Neutrophil (primary cell): ENCODE results near the gene FER1L5.
"Not testable (repeated sequence)": the region's sequence is repeated elsewhere in the genome, so short reads cannot be mapped to it uniquely, and the experiment has no call there.

ENCODE experiments used
- H3K27ac ChIP-seq: fragments of 200-600 bp; sonication (generic); 2 replicates; pipeline ENCODE4 v1.5.1; 2016; ENCODE audit warnings: mild to moderate bottlenecking, moderate library complexity
- H3K27me3 ChIP-seq: fragments of 200-600 bp; sonication (generic); 2 replicates; pipeline ENCODE4 v1.6.0; 2016; ENCODE audit warnings: mild to moderate bottlenecking
- H3K36me3 ChIP-seq: fragments of 200-600 bp; sonication (generic); 2 replicates; pipeline ENCODE4 v1.5.1; 2017
- H3K4me1 ChIP-seq, 2 experiments: fragments of 200-600 bp in 1 of 2; sonication (generic) in 1 of 2; 1 replicate in 1 of 2; 2 replicates in 1 of 2; pipeline versions ENCODE4 v1.5.1 to v1.6.1; 2013 to 2016; ENCODE audit warnings: low read depth in 1 of 2, low read length in 1 of 2, mild to moderate bottlenecking in 1 of 2, moderate library complexity in 1 of 2; ENCODE audit not compliant: control insufficient read depth in 1 of 2, insufficient read depth in 1 of 2
- H3K4me3 ChIP-seq, 2 experiments: fragments of 200-600 bp in 1 of 2; sonication (generic) in 1 of 2; 1 replicate in 1 of 2; 2 replicates in 1 of 2; pipeline ENCODE4 v1.5.1; 2013 to 2016; ENCODE audit warnings: low read depth in 1 of 2, low read length in 1 of 2, mild to moderate bottlenecking in 1 of 2, moderate library complexity in 1 of 2
- H3K9me3 ChIP-seq: fragments of 200-600 bp; sonication (generic); 2 replicates; pipeline ENCODE4 v1.5.1; 2016
- TF ChIP-seq, protein P1 (sequence below): fragments of 200-600 bp; sonication (generic); IDR thresholded peaks from 2 replicates; pipeline ENCODE4 v1.5.1; 2016; ENCODE audit warnings: antibody characterized with exemption

The FER1L5 gene

GRCh38 chr2:96651793-96652192 is 9.2 kb downstream of the FER1L5 start:
- no peaks in the 10 kb centered on the region for H3K27me3 ChIP-seq
- TF ChIP-seq, protein P1, sequence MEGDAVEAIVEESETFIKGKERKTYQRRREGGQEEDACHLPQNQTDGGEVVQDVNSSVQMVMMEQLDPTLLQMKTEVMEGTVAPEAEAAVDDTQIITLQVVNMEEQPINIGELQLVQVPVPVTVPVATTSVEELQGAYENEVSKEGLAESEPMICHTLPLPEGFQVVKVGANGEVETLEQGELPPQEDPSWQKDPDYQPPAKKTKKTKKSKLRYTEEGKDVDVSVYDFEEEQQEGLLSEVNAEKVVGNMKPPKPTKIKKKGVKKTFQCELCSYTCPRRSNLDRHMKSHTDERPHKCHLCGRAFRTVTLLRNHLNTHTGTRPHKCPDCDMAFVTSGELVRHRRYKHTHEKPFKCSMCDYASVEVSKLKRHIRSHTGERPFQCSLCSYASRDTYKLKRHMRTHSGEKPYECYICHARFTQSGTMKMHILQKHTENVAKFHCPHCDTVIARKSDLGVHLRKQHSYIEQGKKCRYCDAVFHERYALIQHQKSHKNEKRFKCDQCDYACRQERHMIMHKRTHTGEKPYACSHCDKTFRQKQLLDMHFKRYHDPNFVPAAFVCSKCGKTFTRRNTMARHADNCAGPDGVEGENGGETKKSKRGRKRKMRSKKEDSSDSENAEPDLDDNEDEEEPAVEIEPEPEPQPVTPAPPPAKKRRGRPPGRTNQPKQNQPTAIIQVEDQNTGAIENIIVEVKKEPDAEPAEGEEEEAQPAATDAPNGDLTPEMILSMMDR: no peak
- H3K4me1 ChIP-seq: peaks cover 6 to 7% of the 10 kb centered on the region in 2 experiments
- H3K4me3 ChIP-seq: no peak overlapping the region
- H3K36me3 ChIP-seq: no peaks in the 10 kb centered on the region
- H3K9me3 ChIP-seq: no peaks in the 10 kb centered on the region
- no peak overlapping the region for H3K27ac ChIP-seq

DNA sequence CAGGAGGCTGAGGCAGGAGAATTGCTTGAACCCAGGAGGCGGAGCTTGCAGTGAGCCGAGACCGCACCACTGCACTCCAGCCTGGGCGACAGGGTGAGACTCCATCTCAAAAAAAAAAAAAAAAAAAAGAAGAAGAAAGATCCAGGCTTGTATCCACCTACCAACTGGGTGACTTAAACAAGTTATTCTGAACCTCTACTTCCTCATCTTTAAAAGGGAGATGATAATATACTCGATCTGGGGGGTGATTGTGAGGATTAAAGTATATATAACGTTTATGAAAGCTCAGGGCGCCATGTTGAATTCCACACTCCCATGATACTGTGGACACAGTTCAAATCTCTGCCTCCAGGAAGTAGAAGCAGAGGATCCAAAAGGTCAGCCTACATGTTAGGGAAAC is 12.2 kb downstream of the FER1L5 start:
- H3K36me3 ChIP-seq, H3K4me3 ChIP-seq, H3K4me1 ChIP-seq, H3K27me3 ChIP-seq, H3K9me3 ChIP-seq: not testable (repeated sequence)
- H3K27ac ChIP-seq: peak overlapping the region; percentile 30

DNA sequence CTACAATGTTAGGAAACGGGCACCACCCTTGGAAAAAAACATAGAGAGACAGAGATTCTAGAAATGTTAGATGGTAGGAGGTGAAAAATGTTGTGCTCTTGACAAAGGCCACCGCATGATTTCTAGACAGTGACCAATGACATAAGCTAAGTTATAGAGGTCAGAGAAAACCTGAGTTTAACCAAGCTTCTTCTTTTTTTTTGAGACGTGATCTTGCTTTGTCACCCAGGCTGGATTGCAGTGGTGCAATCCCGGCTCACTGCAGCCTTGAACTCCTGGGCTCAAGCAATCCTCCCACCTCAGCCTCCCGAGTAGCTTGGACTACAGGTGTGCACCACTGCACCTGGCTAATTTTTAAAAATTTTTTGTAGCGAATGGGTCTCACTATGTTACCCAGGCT is 13.0 kb downstream of the FER1L5 start:
- Histone ChIP-seq H3K36me3 (no peaks in the 10 kb centered on the region), H3K9me3 (no peaks in the 10 kb centered on the region), H3K27me3 (no peaks in the 10 kb centered on the region), H3K4me1 (peaks cover 6 to 7% of the 10 kb centered on the region in 2 experiments), H3K4me3 (no peak overlapping the region), H3K27ac (peak overlapping the region; percentile 30)
- TF ChIP-seq, protein P1: no peak

DNA sequence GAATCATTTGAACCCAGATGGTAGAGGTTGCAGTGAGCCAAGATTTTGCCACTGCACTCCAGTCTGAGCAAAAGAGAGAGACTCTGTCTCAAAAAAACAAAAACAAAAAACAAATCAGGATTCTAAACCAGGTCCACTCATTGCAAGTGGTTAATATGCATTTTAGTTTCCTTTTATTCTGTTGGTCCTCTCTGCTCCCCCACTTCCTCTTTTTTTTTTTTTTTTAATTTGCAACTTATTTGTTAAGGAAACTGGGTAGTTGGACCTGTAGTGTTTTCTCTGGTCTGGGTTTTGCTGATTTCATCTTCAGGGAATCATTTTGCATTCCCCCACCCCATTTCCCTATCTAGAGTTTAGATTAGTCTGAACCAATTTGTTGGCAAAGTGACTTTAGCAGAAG is 14.0 kb downstream of the FER1L5 start:
- H3K4me3 ChIP-seq: no peak overlapping the region
- H3K9me3 ChIP-seq: no peaks in the 10 kb centered on the region
- TF ChIP-seq, protein P1: no peak
- H3K27me3 ChIP-seq: no peaks in the 10 kb centered on the region
- peaks cover 6 to 7% of the 10 kb centered on the region in 2 experiments for H3K4me1 ChIP-seq
- H3K36me3 ChIP-seq: no peaks in the 10 kb centered on the region
- H3K27ac ChIP-seq: peak overlapping the region; percentile 44

GRCh38 chr2:96661324-96661723 is 18.8 kb downstream of the FER1L5 start:
- no peaks in the 10 kb centered on the region for H3K36me3 ChIP-seq
- no peaks in the 10 kb centered on the region for H3K27me3 ChIP-seq
- H3K9me3 ChIP-seq: no peaks in the 10 kb centered on the region
- peaks cover 14 to 27% of the 10 kb centered on the region in 2 experiments for H3K4me1 ChIP-seq
- H3K4me3 ChIP-seq: no peak overlapping the region
- TF ChIP-seq, protein P1: no peak
- no peak overlapping the region for H3K27ac ChIP-seq

- Histone ChIP-seq H3K36me3 (no peaks in the 10 kb centered on the region), H3K9me3 (no peaks in the 10 kb centered on the region), H3K4me1 (peaks cover 10 to 23% of the 10 kb centered on the region in 2 experiments), H3K27ac (no peak overlapping the region), H3K27me3 (no peaks in the 10 kb centered on the region), H3K4me3 (no peak overlapping the region)
- TF ChIP-seq, protein P1: no peak
Observed at GRCh38 chr2:96662360-96662759, 19.8 kb downstream of the FER1L5 start.
